ENCODE results near the gene MAGEB16. TPM values are rescaled to one million over a fixed set of nuclear protein-coding genes. Genes with fewer than 3 reads are reported as not detected.

MAGEB16 gene
- total and polyA plus RNA-seq, 2 of the 8 experiments (the other 6 are each of a cell fraction or from before 2014, with no cell fraction given), result not detected

DNA sequence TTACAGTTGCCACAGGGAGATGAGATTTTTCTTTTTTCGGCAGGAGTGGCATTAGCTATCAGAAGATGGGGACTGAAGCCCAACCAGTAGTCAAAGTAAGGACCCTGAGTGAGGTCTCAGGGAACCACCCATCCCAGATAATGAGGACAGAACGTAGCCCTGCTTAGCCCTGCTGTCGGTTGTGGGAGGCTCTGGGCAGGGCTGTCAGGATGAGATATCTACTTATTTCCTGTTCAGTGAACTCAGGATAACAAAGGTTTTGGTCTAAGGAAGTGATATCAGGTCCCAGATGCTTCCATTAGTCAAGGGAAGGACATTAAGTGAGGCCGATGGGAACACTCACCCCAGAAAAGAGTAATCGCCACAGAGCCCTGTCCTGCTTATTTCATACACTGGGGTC, 2.3 kb downstream of the MAGEB16 start:
- Histone ChIP-seq H2BK120ac (replicated peaks; ENCODE audit: low read depth, low read length) (no peak overlapping the region), H4K5ac (ENCODE audit: insufficient read length, low read depth, low read length) (no peak overlapping the region), H2BK5ac (ENCODE audit: low read depth, low read length) (no peak overlapping the region), H4K8ac (ENCODE audit: extremely low read depth, insufficient read depth, low read length) (no peak overlapping the region), H2AK5ac (ENCODE audit: low read depth, low read length) (no peak overlapping the region), H3K18ac (ENCODE audit: extremely low read depth, low read length) (no peak overlapping the region), H3K27me3 (replicated peaks in 1 of 4; ENCODE audit: control insufficient read depth in 3 of 4, extremely low read depth in 1 of 4, insufficient read depth in 3 of 4, low read length in 3 of 4) (no peaks in the 10 kb centered on the region), H3K23ac (ENCODE audit: insufficient read length) (no peak overlapping the region), H3K79me2 (ENCODE audit: control insufficient read depth in 1 of 2, insufficient read depth in 2 of 2, low read length in 2 of 2) (no peaks in the 10 kb centered on the region), H3K4me2 (ENCODE audit: insufficient read depth in 1 of 2, low read depth in 2 of 2, low read length in 2 of 2) (no peak overlapping the region), H2BK15ac (ENCODE audit: low read length) (no peak overlapping the region), H3K27ac (ENCODE audit: low read depth, low read length) (no peak overlapping the region), H3K23me2 (ENCODE audit: low read depth, low read length) (no peaks in the 10 kb centered on the region), H3K36me3 (ENCODE audit: control insufficient read depth in 2 of 4, insufficient read depth in 4 of 4, low read length in 3 of 4) (no peaks in the 10 kb centered on the region), H3K9ac (replicated peaks in 1 of 4; ENCODE audit: extremely low read depth in 1 of 4, low read depth in 3 of 4, low read length in 3 of 4) (no peak overlapping the region), H3K4ac (replicated peaks; ENCODE audit: insufficient read length, low read depth, low read length) (no peak overlapping the region), H2BK12ac (ENCODE audit: low read depth, low read length) (no peak overlapping the region), H3K4me1 (replicated peaks in 1 of 4; ENCODE audit: control insufficient read depth in 3 of 4, insufficient read depth in 4 of 4, low read length in 3 of 4) (no peaks in the 10 kb centered on the region), H2BK20ac (ENCODE audit: low read length) (no peak overlapping the region), H4K20me1 (replicated peaks in 1 of 2; ENCODE audit: control insufficient read depth in 1 of 2, insufficient read depth in 2 of 2, low read length in 2 of 2) (no peaks in the 10 kb centered on the region), H3K4me3 (ENCODE audit: extremely low read depth in 1 of 4, insufficient read depth in 2 of 4, low read depth in 3 of 4, low read length in 4 of 4) (no peak overlapping the region), H3K14ac (ENCODE audit: insufficient read length) (no peak overlapping the region), H3K56ac (replicated peaks; ENCODE audit: insufficient read length, low read depth, low read length) (no peak overlapping the region), H3K79me1 (ENCODE audit: low read depth, low read length) (no peaks in the 10 kb centered on the region), H2AFZ (ENCODE audit: low read length) (no peak overlapping the region), H4K91ac (replicated peaks; ENCODE audit: insufficient read length, low read length) (no peak overlapping the region), H3K9me3 (ENCODE audit: insufficient read depth in 2 of 2, low read depth in 1 of 2, low read length in 1 of 2) (no peaks in the 10 kb centered on the region)
- FAIRE-seq (no peak), DNase-seq (ENCODE audit: low read depth in 1 of 2, low spot score in 2 of 2) (no peak)
- TF ChIP-seq POLR2AphosphoS5 (IDR thresholded peaks at IDR 0.05; ENCODE audit: low read depth, low read length) (no peak), SP4 (IDR thresholded peaks at IDR 0.05; ENCODE audit: low read length) (no peak), ZNF274 (IDR thresholded peaks at IDR 0.05; ENCODE audit: borderline replicate concordance, extremely low read depth, low read length) (no peak), CHD2 (IDR thresholded peaks at IDR 0.05; ENCODE audit: low read length) (no peak), SRF (IDR thresholded peaks at IDR 0.05; ENCODE audit: low read depth, low read length) (no peak)
- TF ChIP-seq, protein P1, sequence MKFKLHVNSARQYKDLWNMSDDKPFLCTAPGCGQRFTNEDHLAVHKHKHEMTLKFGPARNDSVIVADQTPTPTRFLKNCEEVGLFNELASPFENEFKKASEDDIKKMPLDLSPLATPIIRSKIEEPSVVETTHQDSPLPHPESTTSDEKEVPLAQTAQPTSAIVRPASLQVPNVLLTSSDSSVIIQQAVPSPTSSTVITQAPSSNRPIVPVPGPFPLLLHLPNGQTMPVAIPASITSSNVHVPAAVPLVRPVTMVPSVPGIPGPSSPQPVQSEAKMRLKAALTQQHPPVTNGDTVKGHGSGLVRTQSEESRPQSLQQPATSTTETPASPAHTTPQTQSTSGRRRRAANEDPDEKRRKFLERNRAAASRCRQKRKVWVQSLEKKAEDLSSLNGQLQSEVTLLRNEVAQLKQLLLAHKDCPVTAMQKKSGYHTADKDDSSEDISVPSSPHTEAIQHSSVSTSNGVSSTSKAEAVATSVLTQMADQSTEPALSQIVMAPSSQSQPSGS (IDR thresholded peaks at IDR 0.05; ENCODE audit: low read length), result no peak
- WGBS, 2 experiments (ENCODE audit: extremely low coverage in 1 of 2, insufficient coverage in 1 of 2, insufficient read length in 1 of 2, insufficient replicate concordance in 2 of 2, low coverage in 1 of 2, low lambda C conversion rate in 2 of 2, missing lambda C conversion rate in 1 of 2), result 96% methylated on average over 3 of the region's 5 CpGs; no CpG with 5 or more reads in 1 of the 2 experiments
- POLR2A ChIA-PET (ENCODE audit: partially characterized antibody), result no interaction called here
- CTCF ChIA-PET (ENCODE audit: partially characterized antibody), result no interaction called here
